Activated naive CD4-positive, alpha-beta T cell treated with anti-CD3 and anti-CD28 coated beads for 36 hours (primary cell): Measurements from ENCODE around the gene TBC1D1. TPM values are rescaled to one million over a fixed set of nuclear protein-coding genes. Genes with fewer than 3 reads are reported as not detected.

Experiments
- CTCF ChIA-PET: fragments of 350-600 bp; sonication (Branson Sonifier 250); formaldehyde crosslinking; loops from one replicate; lab custom pipeline; 2021; ENCODE audit warnings: antibody characterized with exemption; lab: Charles Lee
- DNase-seq: peaks from one replicate; pipeline ENCODE4 v3.0.0-alpha.2; 2020
- H3K27ac Mint-ChIP-seq: one replicate; pipeline ENCODE4 v1.8.0; 2021; ENCODE audit warnings: mild to moderate bottlenecking, mixed read lengths
- H3K27me3 Mint-ChIP-seq: one replicate; pipeline ENCODE4 v1.8.0; 2021; ENCODE audit warnings: low read depth, mixed read lengths
- H3K36me3 Mint-ChIP-seq: one replicate; pipeline ENCODE4 v1.8.0; 2021; ENCODE audit warnings: low read depth, mixed read lengths
- H3K4me1 Mint-ChIP-seq: one replicate; pipeline ENCODE4 v1.8.0; 2021; ENCODE audit warnings: low read depth, mixed read lengths
- H3K4me3 Mint-ChIP-seq: one replicate; pipeline ENCODE4 v1.8.0; 2021; ENCODE audit warnings: mild to moderate bottlenecking, moderate library complexity, mixed read lengths
- H3K9me3 Mint-ChIP-seq: one replicate; pipeline ENCODE4 v1.8.0; 2021; ENCODE audit warnings: mixed read lengths
- intact Hi-C: fragments of 100-400 bp; cut with micrococcal nuclease; formaldehyde crosslinking; loops from one replicate; pipeline ENCODE4 v1.15.1; 2023
- total RNA-seq, 2 experiments: library from RNA; stranded (reverse); gene quantifications; one replicate each; pipeline ENCODE4 v1.2.3, GENCODE V29; 2021

Gene TBC1D1
- total RNA-seq, 2 experiments from 2014 or later = 57.7 to 68.5 TPM

DNA sequence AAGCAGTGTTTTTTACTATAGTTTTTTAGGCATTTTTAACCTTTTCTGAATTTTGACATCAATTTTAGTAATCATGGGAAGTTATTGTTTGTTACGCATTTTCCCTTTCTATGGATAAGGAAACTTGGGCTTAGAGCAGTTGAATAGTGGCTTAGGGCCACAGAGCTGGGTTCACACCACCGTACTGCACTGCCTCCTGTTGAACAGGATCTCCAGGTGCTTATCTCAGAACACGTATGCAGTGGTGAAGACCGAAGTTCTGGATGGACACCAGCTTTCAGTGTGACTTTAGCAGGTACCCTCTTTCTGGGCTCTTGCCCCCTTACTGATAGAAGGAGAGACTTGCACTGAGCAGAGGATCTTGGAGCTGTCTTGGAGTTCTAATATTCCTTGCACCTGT is 206.9 kb downstream of the TBC1D1 start:
- Mint-ChIP-seq H3K4me1 (no peaks in the 10 kb centered on the region), H3K27me3 (no peaks in the 10 kb centered on the region), H3K36me3 (peaks cover 24% of the 10 kb centered on the region), H3K4me3 (no peak overlapping the region), H3K9me3 (no peaks in the 10 kb centered on the region), H3K27ac (no peak overlapping the region)
- DNase-seq = no peak
- intact Hi-C loops = loop anchor here (2.0 kb wide), 2 partner anchors 17 to 27 kb away; no protein-coding TSS in a partner anchor
- CTCF ChIA-PET = interaction anchor here (1.2 kb wide), 1 partner anchor 36 kb away, joined by 3 read pairs; no protein-coding TSS in a partner anchor

DNA sequence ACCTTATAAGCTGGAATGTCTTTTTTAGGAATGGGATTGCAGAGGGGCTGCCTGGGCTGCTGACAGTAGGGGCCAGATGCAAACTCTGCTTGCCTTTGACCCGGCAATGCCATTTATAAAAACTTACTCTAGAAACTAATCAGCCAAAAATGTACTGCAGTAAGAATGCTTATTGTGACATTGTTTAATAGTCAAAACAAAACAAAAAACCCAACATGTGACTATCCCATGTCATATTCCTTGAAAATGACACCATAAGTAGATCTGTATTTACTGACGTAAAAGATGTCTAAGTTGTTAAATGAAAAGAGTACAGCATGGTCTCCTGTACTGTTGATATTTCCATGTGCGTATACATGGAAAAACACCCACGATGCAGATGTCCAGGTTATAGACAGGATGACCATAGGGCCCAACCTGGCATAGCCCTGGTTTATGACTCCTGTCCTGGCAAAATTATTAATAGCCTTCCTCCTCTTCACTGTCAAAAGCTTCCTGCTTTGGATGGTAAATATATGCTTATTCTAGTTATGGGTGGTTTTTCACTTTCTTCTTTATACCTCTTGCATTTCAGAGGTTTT is 208.2 kb downstream of the TBC1D1 start:
- intact Hi-C loops = loop anchor here (2.0 kb wide), 1 partner anchor 26 kb away; no protein-coding TSS in a partner anchor
- H3K4me1 Mint-ChIP-seq = no peaks in the 10 kb centered on the region
- H3K9me3 Mint-ChIP-seq = no peaks in the 10 kb centered on the region
- H3K27ac Mint-ChIP-seq = no peak overlapping the region
- no peak for DNase-seq
- no peak overlapping the region for H3K4me3 Mint-ChIP-seq
- H3K36me3 Mint-ChIP-seq = peaks cover 26% of the 10 kb centered on the region
- CTCF ChIA-PET = interaction anchor here (0.6 to 1.6 kb wide), 3 partner anchors 8 to 37 kb away, joined by 3 to 5 read pairs (median 3); no protein-coding TSS in a partner anchor
- H3K27me3 Mint-ChIP-seq = no peaks in the 10 kb centered on the region

- H3K27ac Mint-ChIP-seq = no peak overlapping the region
- H3K27me3 Mint-ChIP-seq = no peaks in the 10 kb centered on the region
- intact Hi-C loops = loop anchor here (2.0 kb wide), 1 partner anchor 25 kb away; no protein-coding TSS in a partner anchor
- CTCF ChIA-PET = interaction anchor here (0.6 to 1.6 kb wide), 3 partner anchors 9 to 32 kb away, joined by 3 to 5 read pairs (median 3); no protein-coding TSS in a partner anchor
- no peaks in the 10 kb centered on the region for H3K9me3 Mint-ChIP-seq
- H3K4me1 Mint-ChIP-seq = no peaks in the 10 kb centered on the region
- DNase-seq = no peak
- peaks cover 26% of the 10 kb centered on the region for H3K36me3 Mint-ChIP-seq
- no peak overlapping the region for H3K4me3 Mint-ChIP-seq
Measured at GRCh38 chr4:38099908-38100407, 209.1 kb downstream of the TBC1D1 start.

DNA sequence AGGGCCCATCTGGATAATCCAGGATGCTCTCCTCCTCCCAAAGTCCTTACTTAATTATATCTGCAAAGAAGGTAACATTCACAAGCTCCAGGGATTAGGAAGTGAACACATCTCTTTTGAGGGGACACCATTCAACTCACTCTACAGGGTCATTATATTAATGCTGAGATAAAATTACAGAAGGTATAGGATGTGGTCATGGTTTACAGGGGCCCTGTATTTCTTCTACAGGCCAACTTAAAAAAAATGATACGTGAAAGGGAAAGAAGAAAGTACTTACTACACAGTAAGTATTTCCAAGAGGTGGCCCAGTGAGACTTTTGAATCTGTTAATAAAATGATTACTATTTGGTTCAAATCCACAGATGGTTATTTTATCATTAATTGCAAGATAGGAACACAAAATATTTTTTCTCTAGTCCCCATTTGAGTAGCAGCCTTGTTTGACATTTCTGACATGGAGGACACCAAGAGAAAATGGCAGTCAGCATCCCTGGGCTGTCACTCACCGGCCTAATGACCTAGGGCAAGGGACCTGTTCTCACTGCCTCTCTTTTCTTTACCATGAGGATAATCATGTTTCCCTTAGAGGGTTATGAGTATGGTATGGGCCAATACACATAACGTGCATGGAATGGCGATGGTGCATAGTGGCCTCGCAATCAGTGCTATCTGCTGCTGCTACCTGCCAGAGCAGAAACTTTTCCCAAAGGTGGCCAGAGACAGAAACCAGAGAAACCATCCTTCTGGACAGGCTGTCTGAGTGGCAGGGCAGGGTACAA is 209.8 kb downstream of the TBC1D1 start:
- Mint-ChIP-seq H3K4me1 (no peaks in the 10 kb centered on the region), H3K27me3 (no peaks in the 10 kb centered on the region), H3K4me3 (no peak overlapping the region), H3K9me3 (no peaks in the 10 kb centered on the region), H3K27ac (no peak overlapping the region), H3K36me3 (peaks cover 20% of the 10 kb centered on the region)
- no peak for DNase-seq
- CTCF ChIA-PET = interaction anchor here (0.6 to 1.6 kb wide), 3 partner anchors 10 to 672 kb away, joined by 3 to 5 read pairs (median 3); no protein-coding TSS in a partner anchor
- intact Hi-C loops = no loop called here

GRCh38 chr4:38101563-38101962 is 210.7 kb downstream of the TBC1D1 start:
- intact Hi-C loops = no loop called here
- Mint-ChIP-seq H3K4me1 (no peaks in the 10 kb centered on the region), H3K9me3 (no peaks in the 10 kb centered on the region), H3K4me3 (no peak overlapping the region), H3K27me3 (no peaks in the 10 kb centered on the region), H3K27ac (no peak overlapping the region), H3K36me3 (peaks cover 18% of the 10 kb centered on the region)
- CTCF ChIA-PET = interaction anchor here (0.6 kb wide), 1 partner anchor 671 kb away, joined by 3 read pairs; no protein-coding TSS in a partner anchor
- DNase-seq = no peak

DNA sequence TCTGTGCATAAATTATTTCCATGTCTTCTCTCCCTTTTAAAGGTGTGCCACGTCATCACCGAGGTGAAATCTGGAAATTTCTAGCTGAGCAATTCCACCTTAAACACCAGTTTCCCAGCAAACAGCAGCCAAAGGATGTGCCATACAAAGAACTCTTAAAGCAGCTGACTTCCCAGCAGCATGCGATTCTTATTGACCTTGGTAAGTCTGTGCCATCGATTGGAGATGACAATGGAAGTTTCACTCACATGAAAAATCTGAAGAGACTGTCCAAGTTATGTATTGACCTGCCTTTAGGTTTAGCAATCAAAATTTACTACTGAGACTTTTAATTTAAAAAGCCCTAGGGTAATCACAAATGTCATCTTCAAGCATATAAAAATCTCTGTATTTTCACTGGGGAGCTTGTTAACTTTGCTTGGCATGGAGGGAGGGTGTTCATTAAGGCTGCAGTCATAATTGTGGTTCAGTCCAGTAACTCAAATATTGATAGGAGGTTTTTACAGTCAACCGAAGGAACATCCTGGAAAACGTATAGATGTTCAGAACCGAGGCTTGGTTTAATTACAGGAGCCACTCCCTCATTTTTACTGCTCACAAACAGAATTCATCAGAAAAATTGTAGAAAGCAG is 212.2 kb downstream of the TBC1D1 start:
- Mint-ChIP-seq H3K4me3 (no peak overlapping the region), H3K27ac (no peak overlapping the region), H3K27me3 (no peaks in the 10 kb centered on the region), H3K9me3 (no peaks in the 10 kb centered on the region), H3K4me1 (no peaks in the 10 kb centered on the region), H3K36me3 (peaks cover 16% of the 10 kb centered on the region)
- DNase-seq = no peak
- CTCF ChIA-PET = no interaction called here
- intact Hi-C loops = no loop called here

GRCh38 chr4:38105475-38106220 is 214.8 kb downstream of the TBC1D1 start:
- intact Hi-C loops = no loop called here
- Mint-ChIP-seq H3K27ac (no peak overlapping the region), H3K4me1 (no peaks in the 10 kb centered on the region), H3K4me3 (no peak overlapping the region), H3K27me3 (no peaks in the 10 kb centered on the region), H3K36me3 (peaks cover 18% of the 10 kb centered on the region), H3K9me3 (no peaks in the 10 kb centered on the region)
- no peak for DNase-seq
- CTCF ChIA-PET = interaction anchor here (1.0 kb wide), 1 partner anchor 23 kb away, joined by 3 read pairs; no protein-coding TSS in a partner anchor

DNA sequence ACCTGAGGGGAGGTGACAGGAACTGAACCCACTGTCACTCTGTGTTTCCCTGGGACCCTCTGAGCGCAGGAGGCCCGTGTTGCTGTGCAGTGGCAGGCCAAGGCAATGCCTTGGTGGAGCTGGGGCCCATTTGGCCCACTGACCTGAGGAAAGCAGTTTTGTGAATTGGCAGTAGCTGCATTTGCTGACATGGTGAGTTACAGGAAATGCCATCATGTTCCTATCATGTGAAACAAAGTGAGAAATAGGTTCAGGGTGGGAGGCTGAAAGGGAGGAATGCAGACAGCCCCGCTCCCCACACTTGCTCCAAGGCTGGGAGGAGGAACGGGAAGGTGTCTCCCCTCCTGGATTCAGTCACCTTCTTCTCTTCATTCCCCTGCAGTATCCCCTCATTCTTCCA is 215.4 kb downstream of the TBC1D1 start:
- no peak overlapping the region for H3K27ac Mint-ChIP-seq
- DNase-seq = no peak
- H3K9me3 Mint-ChIP-seq = no peaks in the 10 kb centered on the region
- H3K4me3 Mint-ChIP-seq = no peak overlapping the region
- peaks cover 18% of the 10 kb centered on the region for H3K36me3 Mint-ChIP-seq
- H3K27me3 Mint-ChIP-seq = no peaks in the 10 kb centered on the region
- CTCF ChIA-PET = no interaction called here
- H3K4me1 Mint-ChIP-seq = no peaks in the 10 kb centered on the region
- intact Hi-C loops = no loop called here

- no peak overlapping the region for H3K4me3 Mint-ChIP-seq
- peaks cover 18% of the 10 kb centered on the region for H3K36me3 Mint-ChIP-seq
- no peaks in the 10 kb centered on the region for H3K9me3 Mint-ChIP-seq
- intact Hi-C loops = no loop called here
- no peak for DNase-seq
- CTCF ChIA-PET = no interaction called here
- no peak overlapping the region for H3K27ac Mint-ChIP-seq
- H3K27me3 Mint-ChIP-seq = no peaks in the 10 kb centered on the region
- H3K4me1 Mint-ChIP-seq = no peaks in the 10 kb centered on the region
Measured at GRCh38 chr4:38106886-38107514, 216.1 kb downstream of the TBC1D1 start.

DNA sequence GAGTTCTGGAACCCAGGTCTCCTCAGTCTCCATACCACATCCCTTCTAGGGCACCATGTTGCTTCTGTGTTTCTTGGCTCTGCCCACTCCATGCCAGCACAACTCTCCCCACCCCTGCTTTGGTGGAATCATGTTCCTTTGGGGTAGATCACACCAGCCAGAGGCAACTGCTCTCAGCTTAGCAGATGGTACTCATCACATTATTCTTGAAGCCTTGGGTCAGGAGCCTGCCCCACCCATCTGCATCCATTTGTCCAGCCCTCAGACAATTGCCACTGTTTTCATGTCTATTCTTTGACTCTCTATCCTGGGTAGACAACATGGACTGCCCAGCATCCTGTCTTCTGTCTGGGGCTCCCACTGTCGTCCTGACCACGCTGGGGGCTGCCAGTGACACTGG is 216.9 kb downstream of the TBC1D1 start:
- H3K27ac Mint-ChIP-seq = no peak overlapping the region
- CTCF ChIA-PET = no interaction called here
- intact Hi-C loops = no loop called here

DNA sequence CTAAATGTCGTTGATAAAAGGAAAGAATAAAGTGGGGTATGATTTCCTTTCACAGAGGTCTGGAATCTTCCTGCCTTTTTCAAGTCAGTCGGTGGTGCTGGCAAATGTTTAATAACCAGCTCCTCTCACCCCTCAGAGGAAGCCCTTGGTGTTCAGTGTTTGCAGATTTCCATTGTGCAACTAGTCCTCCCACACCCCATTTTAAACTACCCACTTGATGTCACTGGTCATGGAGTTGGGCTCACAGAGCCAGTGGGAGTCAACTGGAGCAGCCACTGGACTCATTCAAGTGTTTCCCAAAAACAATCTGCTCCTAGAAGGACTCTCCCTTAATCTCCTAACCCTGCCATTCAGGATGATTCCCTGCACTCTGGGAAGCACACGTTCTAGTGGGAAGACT is 218.5 kb downstream of the TBC1D1 start:
- Mint-ChIP-seq H3K36me3 (peaks cover 11% of the 10 kb centered on the region), H3K4me1 (no peaks in the 10 kb centered on the region), H3K27ac (no peak overlapping the region), H3K9me3 (no peaks in the 10 kb centered on the region), H3K27me3 (no peaks in the 10 kb centered on the region), H3K4me3 (no peak overlapping the region)
- intact Hi-C loops = no loop called here
- CTCF ChIA-PET = no interaction called here
- DNase-seq = no peak

More for the DNA sequence above, 216.9 kb downstream of the TBC1D1 start:
- Mint-ChIP-seq H3K4me1 (no peaks in the 10 kb centered on the region), H3K9me3 (no peaks in the 10 kb centered on the region), H3K36me3 (peaks cover 15% of the 10 kb centered on the region), H3K4me3 (no peak overlapping the region), H3K27me3 (no peaks in the 10 kb centered on the region)
- no peak for DNase-seq
